Adrenal gland (tissue), 5 donors: Measurements from ENCODE around the gene NOM1.

Source experiments
- POLR2A ChIP-seq, 2 donors: fragments of 450-650 bp; IDR thresholded peaks; one replicate each; pipeline ENCODE4 v1.6.1; 2017; ENCODE audit warnings: antibody characterized with exemption in 2 of 2, mild to moderate bottlenecking in 2 of 2, moderate library complexity in 1 of 2
- TF ChIP-seq, protein P1 (sequence below), 6 experiments: fragments of 450-650 bp in 4 of 6; fragments of 200-600 bp in 2 of 6; sonication (generic) in 1 of 6; IDR thresholded peaks; 1 replicate in 5 of 6; 2 replicates in 1 of 6; pipeline versions ENCODE4 v1.5.1 to v1.8.0; 2016 to 2021; ENCODE audit warnings: antibody characterized with exemption in 6 of 6, mild to moderate bottlenecking in 2 of 6, moderate library complexity in 1 of 6
- donor health status: DM: no; HTN: no; CAD: no.

DNA sequence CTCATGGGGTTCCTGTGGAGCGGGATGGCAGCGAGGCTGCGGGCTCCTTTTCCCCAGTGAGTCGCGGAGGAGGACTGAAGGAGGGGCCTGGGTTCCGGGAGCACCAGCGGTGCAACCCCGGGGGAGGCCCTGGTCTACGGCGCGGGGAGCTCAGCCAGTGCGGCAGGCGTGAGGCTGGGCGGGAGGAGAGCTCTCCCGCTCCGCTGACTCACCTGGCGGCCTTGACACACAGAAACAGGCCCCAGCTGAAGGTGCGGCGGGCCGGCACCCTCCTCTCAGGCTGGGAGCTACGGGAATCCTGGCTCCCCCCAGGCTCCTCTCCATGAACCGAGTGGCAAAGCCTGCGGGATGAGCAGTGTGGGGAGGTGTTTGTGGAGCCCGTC is 6.8 kb upstream of the NOM1 start:
- TF ChIP-seq, protein P1, sequence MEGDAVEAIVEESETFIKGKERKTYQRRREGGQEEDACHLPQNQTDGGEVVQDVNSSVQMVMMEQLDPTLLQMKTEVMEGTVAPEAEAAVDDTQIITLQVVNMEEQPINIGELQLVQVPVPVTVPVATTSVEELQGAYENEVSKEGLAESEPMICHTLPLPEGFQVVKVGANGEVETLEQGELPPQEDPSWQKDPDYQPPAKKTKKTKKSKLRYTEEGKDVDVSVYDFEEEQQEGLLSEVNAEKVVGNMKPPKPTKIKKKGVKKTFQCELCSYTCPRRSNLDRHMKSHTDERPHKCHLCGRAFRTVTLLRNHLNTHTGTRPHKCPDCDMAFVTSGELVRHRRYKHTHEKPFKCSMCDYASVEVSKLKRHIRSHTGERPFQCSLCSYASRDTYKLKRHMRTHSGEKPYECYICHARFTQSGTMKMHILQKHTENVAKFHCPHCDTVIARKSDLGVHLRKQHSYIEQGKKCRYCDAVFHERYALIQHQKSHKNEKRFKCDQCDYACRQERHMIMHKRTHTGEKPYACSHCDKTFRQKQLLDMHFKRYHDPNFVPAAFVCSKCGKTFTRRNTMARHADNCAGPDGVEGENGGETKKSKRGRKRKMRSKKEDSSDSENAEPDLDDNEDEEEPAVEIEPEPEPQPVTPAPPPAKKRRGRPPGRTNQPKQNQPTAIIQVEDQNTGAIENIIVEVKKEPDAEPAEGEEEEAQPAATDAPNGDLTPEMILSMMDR (IDR thresholded peaks at IDR 0.05), result no peak
- TF ChIP-seq POLR2A (IDR thresholded peaks at IDR 0.05), result no peak
